Measurements from ENCODE around the gene CPB2.

DNA sequence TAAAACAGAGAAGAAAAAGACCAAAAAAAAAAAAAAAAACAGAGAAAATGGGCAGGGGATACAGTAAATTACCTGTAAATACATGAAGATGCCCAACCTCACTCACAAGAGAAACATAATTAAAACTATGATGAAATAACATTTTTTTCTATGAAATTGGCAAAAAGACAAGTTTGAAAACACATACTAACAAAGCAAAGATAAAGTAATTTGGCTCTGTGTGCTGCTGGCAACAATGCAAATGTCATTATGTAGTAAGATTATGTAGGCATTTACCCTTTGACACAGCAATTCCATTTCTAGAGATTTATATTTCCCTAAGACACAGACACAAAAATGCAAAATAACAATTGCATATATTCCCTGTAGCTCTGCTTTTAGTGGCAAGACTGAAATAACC is 72.5 kb downstream of the CPB2 start:
- TF ChIP-seq POLR2A (IDR thresholded peaks at IDR 0.05; ENCODE audit: control extremely low read depth in 1 of 2, low read depth in 2 of 2, low read length in 2 of 2): no peak
- TF ChIP-seq POLR2AphosphoS5 (IDR thresholded peaks at IDR 0.05; ENCODE audit: low read depth, low read length): no peak
- no peak for TF ChIP-seq RFX5 (IDR thresholded peaks at IDR 0.05; ENCODE audit: borderline replicate concordance, low read depth, low read length)
- TF ChIP-seq EZH2 (IDR thresholded peaks at IDR 0.05; ENCODE audit: low read depth, low read length, severe bottlenecking): no peak
- TF ChIP-seq, protein P1, sequence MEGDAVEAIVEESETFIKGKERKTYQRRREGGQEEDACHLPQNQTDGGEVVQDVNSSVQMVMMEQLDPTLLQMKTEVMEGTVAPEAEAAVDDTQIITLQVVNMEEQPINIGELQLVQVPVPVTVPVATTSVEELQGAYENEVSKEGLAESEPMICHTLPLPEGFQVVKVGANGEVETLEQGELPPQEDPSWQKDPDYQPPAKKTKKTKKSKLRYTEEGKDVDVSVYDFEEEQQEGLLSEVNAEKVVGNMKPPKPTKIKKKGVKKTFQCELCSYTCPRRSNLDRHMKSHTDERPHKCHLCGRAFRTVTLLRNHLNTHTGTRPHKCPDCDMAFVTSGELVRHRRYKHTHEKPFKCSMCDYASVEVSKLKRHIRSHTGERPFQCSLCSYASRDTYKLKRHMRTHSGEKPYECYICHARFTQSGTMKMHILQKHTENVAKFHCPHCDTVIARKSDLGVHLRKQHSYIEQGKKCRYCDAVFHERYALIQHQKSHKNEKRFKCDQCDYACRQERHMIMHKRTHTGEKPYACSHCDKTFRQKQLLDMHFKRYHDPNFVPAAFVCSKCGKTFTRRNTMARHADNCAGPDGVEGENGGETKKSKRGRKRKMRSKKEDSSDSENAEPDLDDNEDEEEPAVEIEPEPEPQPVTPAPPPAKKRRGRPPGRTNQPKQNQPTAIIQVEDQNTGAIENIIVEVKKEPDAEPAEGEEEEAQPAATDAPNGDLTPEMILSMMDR (IDR thresholded peaks at IDR 0.05; ENCODE audit: control extremely low read depth in 1 of 3, insufficient read depth in 1 of 3, low read depth in 1 of 3, low read length in 3 of 3): no peak
- no peak for TF ChIP-seq POU5F1 (IDR thresholded peaks at IDR 0.05; ENCODE audit: low read depth, low read length)
- TF ChIP-seq CREB1 (IDR thresholded peaks at IDR 0.05): no peak
- no peak for TF ChIP-seq CHD2 (IDR thresholded peaks at IDR 0.05; ENCODE audit: low read length)
- TF ChIP-seq BRCA1 (IDR thresholded peaks at IDR 0.05; ENCODE audit: low read depth, low read length): no peak
- TF ChIP-seq CEBPB (IDR thresholded peaks at IDR 0.05; ENCODE audit: low read depth, low read length): no peak
- no peak for TF ChIP-seq EP300 (IDR thresholded peaks at IDR 0.05; ENCODE audit: borderline replicate concordance in 1 of 2, low read depth in 2 of 2, low read length in 2 of 2)
- TF ChIP-seq SIN3A (conservative IDR thresholded peaks at IDR 0.05 in 1 of 2, IDR thresholded peaks at IDR 0.05 in 1 of 2; ENCODE audit: low read depth in 1 of 2, low read length in 2 of 2): no peak
- no peak for TF ChIP-seq KDM5A (IDR thresholded peaks at IDR 0.05; ENCODE audit: low read length)

All from H1 (cell line).